GM23338 (cell line): ENCODE results near the gene FAM219A. TPM values are rescaled to one million over a fixed set of nuclear protein-coding genes. Genes with fewer than 3 reads are reported as not detected.

Experiments used
- ATAC-seq: fragments of 200-7000 bp; cut with Tn5 transposase; 3 replicates; pipeline ENCODE4 v1.9.1; 2020
- DNase-seq: peaks from one replicate; pipeline ENCODE4 v3.0.0-alpha.2; 2015; ENCODE audit warnings: low spot score
- H2AFZ ChIP-seq: fragments of 200-600 bp; sonication (generic); 2 replicates; pipeline ENCODE4 v1.8.0; 2016; ENCODE audit warnings: antibody characterized with exemption, mild to moderate bottlenecking, moderate library complexity
- H3F3A ChIP-seq: fragments of 200-600 bp; sonication (generic); replicated peaks from 2 replicates; pipeline ENCODE4 v1.8.0; 2017; ENCODE audit warnings: antibody characterized with exemption, mixed run types, low read depth
- H3K27ac ChIP-seq: fragments of 200-600 bp; sonication (generic); 2 replicates; pipeline ENCODE4 v1.6.1; 2016; ENCODE audit warnings: low read depth
- H3K27me3 ChIP-seq: fragments of 200-600 bp; sonication (generic); 2 replicates; pipeline ENCODE4 v1.8.0; 2016; ENCODE audit warnings: mild to moderate bottlenecking, mixed run types, moderate library complexity; ENCODE audit not compliant: insufficient read depth
- H3K36me3 ChIP-seq: fragments of 200-600 bp; sonication (generic); 2 replicates; pipeline ENCODE4 v1.8.0; 2016; ENCODE audit warnings: mild to moderate bottlenecking; ENCODE audit not compliant: insufficient read depth
- H3K4me1 ChIP-seq: fragments of 200-600 bp; sonication (generic); 2 replicates; pipeline ENCODE4 v1.8.0; 2016; ENCODE audit warnings: mild to moderate bottlenecking, moderate library complexity; ENCODE audit not compliant: insufficient read depth
- H3K4me2 ChIP-seq: fragments of 200-600 bp; sonication (generic); 2 replicates; pipeline ENCODE4 v1.7.1; 2017; ENCODE audit warnings: mixed run types
- H3K4me3 ChIP-seq: fragments of 200-600 bp; sonication (generic); 2 replicates; pipeline ENCODE4 v1.6.1; 2016; ENCODE audit warnings: mixed run types
- H3K79me2 ChIP-seq: fragments of 200-600 bp; sonication (generic); replicated peaks from 2 replicates; pipeline ENCODE4 v1.8.0; 2017; ENCODE audit warnings: mild to moderate bottlenecking; ENCODE audit not compliant: insufficient read depth
- H3K9me2 ChIP-seq: fragments of 200-600 bp; sonication (generic); 2 replicates; pipeline ENCODE4 v1.8.0; 2017; ENCODE audit not compliant: insufficient read depth
- H4K20me1 ChIP-seq: fragments of 200-600 bp; sonication (generic); replicated peaks from 2 replicates; pipeline ENCODE4 v1.8.0; 2017; ENCODE audit warnings: mild to moderate bottlenecking; ENCODE audit not compliant: insufficient read depth
- H3K27ac Mint-ChIP-seq: 2 replicates; pipeline ENCODE4 v1.8.0; 2020; ENCODE audit warnings: inconsistent platforms, mild to moderate bottlenecking, moderate library complexity, mixed read lengths
- H3K27me3 Mint-ChIP-seq: 3 replicates; pipeline ENCODE4 v1.8.0; 2022; ENCODE audit warnings: low read depth, mild to moderate bottlenecking, moderate library complexity, mixed read lengths, inconsistent platforms; ENCODE audit not compliant: insufficient read depth, poor library complexity
- H3K36me3 Mint-ChIP-seq: 3 replicates; pipeline ENCODE4 v1.8.0; 2021; ENCODE audit warnings: low read depth, mild to moderate bottlenecking, inconsistent platforms, moderate library complexity, mixed read lengths
- H3K4me1 Mint-ChIP-seq: 3 replicates; pipeline ENCODE4 v1.8.0; 2020; ENCODE audit warnings: mild to moderate bottlenecking, inconsistent platforms, mixed read lengths
- H3K4me3 Mint-ChIP-seq: 3 replicates; pipeline ENCODE4 v1.8.0; 2021; ENCODE audit warnings: moderate library complexity, mild to moderate bottlenecking, inconsistent platforms, mixed read lengths
- H3K9me3 Mint-ChIP-seq: 3 replicates; pipeline ENCODE4 v1.8.0; 2020; ENCODE audit warnings: moderate library complexity, mild to moderate bottlenecking, inconsistent platforms, mixed read lengths
- CREB1 ChIP-seq: fragments of 250-450 bp; sonication (Bioruptor Pico); IDR thresholded peaks from 2 replicates; pipeline ENCODE4 v1.5.0; 2020; ENCODE audit warnings: low read depth, mild to moderate bottlenecking, moderate library complexity
- EZH2 ChIP-seq: fragments of 200-600 bp; sonication (generic); IDR thresholded peaks from one replicate; pipeline ENCODE4 v1.8.0; 2017; ENCODE audit warnings: antibody characterized with exemption, mild to moderate bottlenecking, low read depth; ENCODE audit not compliant: unreplicated experiment
- EZH2phosphoT487 ChIP-seq: fragments of 200-600 bp; sonication (generic); IDR thresholded peaks from one replicate; pipeline ENCODE4 v1.8.1; 2018; ENCODE audit warnings: antibody characterized with exemption; ENCODE audit not compliant: unreplicated experiment
- JUNB ChIP-seq: IDR thresholded peaks from one replicate; pipeline ENCODE4 v1.6.1; 2016; ENCODE audit warnings: antibody characterized with exemption; ENCODE audit not compliant: unreplicated experiment
- POLR2AphosphoS5 ChIP-seq: IDR thresholded peaks from 2 replicates; pipeline ENCODE4 v1.6.1; 2016; ENCODE audit warnings: antibody characterized with exemption, low read depth
- STAT1 ChIP-seq: IDR thresholded peaks from one replicate; pipeline ENCODE4 v1.6.1; 2016; ENCODE audit warnings: antibody characterized with exemption; ENCODE audit not compliant: unreplicated experiment
- ZNF462 ChIP-seq: fragments of 250-450 bp; sonication (Bioruptor Pico); IDR thresholded peaks from 2 replicates; pipeline ENCODE4 v1.5.0; 2020; ENCODE audit warnings: mild to moderate bottlenecking, moderate library complexity
- polyA plus RNA-seq: library from polyadenylated mRNA; unstranded; fragments of >200 nt; fragmentation: Nextera tagmentation; extraction: Ambion mirVana; gene quantifications from 2 replicates; pipeline ENCODE4 v1.2.1, GENCODE V29; 2016
- total RNA-seq: library from RNA; depleted of rRNA; stranded (reverse); fragments of >200 nt; shearing (Covaris generic); gene quantifications from 2 replicates; pipeline ENCODE4 v1.2.3, GENCODE V29; 2014
- TF ChIP-seq, protein P1 (sequence below): IDR thresholded peaks from 2 replicates; pipeline ENCODE4 v1.6.1; 2016; ENCODE audit warnings: antibody characterized with exemption

FAM219A gene
- total and polyA plus RNA-seq, 2 experiments from 2014 or later, result 3.8 to 7.2 TPM

DNA sequence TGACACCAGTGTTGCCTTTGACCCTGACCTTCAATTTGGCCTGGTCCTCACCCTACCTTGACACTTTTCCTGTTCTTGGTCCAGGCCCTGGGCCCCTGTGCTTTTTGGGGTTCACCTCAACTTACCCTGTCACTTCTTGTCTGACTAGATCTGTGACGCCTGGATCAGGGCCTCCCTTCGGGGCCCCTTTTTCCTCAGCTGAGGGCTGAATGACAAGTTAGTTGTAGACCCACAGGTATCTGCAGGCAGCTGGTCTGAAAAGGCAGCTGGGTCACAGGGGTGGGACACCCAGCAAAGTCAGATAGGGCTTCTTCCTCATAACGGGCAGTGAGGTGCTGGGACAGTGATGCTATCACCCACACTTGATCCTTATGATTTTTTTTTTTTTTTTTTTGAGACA is 71.7 kb downstream of the FAM219A start:
- Histone ChIP-seq H3K79me2 (no peaks in the 10 kb centered on the region), H2AFZ (no peak overlapping the region), H3K4me1 (peaks cover 3% of the 10 kb centered on the region), H4K20me1 (no peaks in the 10 kb centered on the region), H3K27me3 (peaks cover 15% of the 10 kb centered on the region), H3K4me3 (no peak overlapping the region), H3K27ac (no peak overlapping the region), H3K9me2 (no peaks in the 10 kb centered on the region), H3K36me3 (no peaks in the 10 kb centered on the region), H3F3A (no peaks in the 10 kb centered on the region), H3K4me2 (no peak overlapping the region)
- DNase-seq (no peak), ATAC-seq (no peak)
- Mint-ChIP-seq H3K9me3 (no peaks in the 10 kb centered on the region), H3K4me1 (peaks cover 3% of the 10 kb centered on the region; the same call in 1 of the 3 replicates), H3K27ac (no peak overlapping the region), H3K4me3 (no peak overlapping the region), H3K36me3 (no peaks in the 10 kb centered on the region), H3K27me3 (peaks cover 11% of the 10 kb centered on the region)
- TF ChIP-seq POLR2AphosphoS5, result no peak
- no peak for TF ChIP-seq STAT1
- no peak for TF ChIP-seq EZH2phosphoT487
- TF ChIP-seq CREB1 (CRISPR knock-in tag), result no peak
- TF ChIP-seq ZNF462, result no peak
- no peak for TF ChIP-seq EZH2
- no peak for TF ChIP-seq JUNB
- TF ChIP-seq, protein P1, sequence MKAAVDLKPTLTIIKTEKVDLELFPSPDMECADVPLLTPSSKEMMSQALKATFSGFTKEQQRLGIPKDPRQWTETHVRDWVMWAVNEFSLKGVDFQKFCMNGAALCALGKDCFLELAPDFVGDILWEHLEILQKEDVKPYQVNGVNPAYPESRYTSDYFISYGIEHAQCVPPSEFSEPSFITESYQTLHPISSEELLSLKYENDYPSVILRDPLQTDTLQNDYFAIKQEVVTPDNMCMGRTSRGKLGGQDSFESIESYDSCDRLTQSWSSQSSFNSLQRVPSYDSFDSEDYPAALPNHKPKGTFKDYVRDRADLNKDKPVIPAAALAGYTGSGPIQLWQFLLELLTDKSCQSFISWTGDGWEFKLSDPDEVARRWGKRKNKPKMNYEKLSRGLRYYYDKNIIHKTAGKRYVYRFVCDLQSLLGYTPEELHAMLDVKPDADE, result no peak
